ENCODE results near the gene ASB14.
"Not testable (repeated sequence)": the region's sequence is repeated elsewhere in the genome, so short reads cannot be mapped to it uniquely, and the experiment has no call there.

ASB14 gene

DNA sequence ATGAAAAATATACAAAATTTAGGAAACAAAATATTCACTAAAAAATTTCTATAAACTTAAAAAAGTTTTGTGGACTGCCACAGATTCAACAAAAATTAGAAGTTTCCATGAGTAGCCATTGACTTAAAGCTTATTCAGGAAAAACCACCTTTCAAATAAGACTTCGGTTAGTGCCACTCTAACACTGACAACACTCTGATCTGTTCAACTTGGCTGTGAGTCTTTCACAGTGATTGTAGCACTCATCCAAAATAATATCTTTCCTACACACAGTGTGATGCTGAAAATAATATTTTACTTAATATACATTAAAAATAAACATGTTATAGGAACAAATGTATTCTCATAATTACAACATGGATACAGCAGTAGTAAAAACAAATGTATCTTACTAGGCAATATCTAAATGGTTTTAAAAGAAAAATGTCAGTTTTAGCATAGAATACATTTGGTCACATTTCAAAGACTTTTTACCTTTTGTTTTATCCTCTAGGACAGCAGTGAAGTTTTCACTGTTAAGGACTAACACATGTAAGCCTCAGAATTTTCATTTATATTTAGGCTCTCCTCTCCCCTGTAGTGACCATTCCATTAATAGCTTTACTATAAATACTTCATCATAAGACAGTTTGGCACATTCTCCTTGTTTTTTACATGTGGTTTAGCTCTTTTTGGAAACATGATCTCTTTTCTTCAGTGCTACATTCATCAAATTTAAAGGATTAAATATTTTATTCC lies at the start of gene ASB14:
ASB14 (minus strand) TSS at position 527 of the 738 bp plus-strand sequence. CDS start 652 bp downstream, outside the sequence.
- no peak for DNase-seq

DNA sequence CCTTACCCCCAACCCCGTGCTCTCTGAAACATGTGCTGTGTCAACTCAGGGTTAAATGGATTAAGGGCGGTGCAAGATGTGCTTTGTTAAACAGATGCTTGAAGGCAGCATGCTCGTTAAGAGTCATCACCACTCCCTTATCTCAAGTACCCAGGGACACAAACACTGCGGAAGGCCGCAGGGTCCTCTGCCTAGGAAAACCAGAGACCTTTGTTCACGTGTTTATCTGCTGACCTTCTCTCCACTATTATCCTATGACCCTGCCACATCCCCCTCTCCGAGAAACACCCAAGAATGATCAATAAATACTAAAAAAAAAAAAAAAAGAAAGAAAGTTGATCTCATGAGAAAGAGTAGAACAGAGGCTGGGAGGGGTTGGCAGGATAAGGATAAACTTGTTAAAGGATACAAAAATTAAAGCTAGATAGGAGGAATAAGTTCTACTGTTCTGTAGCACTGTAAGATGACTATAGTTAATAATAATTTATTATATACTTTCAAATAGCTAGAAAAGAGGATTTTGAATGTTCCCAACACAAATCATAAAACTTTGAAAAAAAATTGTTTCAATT lies 46.7 kb upstream of the ASB14 start:
- DNase-seq, result not testable (repeated sequence)

DNA sequence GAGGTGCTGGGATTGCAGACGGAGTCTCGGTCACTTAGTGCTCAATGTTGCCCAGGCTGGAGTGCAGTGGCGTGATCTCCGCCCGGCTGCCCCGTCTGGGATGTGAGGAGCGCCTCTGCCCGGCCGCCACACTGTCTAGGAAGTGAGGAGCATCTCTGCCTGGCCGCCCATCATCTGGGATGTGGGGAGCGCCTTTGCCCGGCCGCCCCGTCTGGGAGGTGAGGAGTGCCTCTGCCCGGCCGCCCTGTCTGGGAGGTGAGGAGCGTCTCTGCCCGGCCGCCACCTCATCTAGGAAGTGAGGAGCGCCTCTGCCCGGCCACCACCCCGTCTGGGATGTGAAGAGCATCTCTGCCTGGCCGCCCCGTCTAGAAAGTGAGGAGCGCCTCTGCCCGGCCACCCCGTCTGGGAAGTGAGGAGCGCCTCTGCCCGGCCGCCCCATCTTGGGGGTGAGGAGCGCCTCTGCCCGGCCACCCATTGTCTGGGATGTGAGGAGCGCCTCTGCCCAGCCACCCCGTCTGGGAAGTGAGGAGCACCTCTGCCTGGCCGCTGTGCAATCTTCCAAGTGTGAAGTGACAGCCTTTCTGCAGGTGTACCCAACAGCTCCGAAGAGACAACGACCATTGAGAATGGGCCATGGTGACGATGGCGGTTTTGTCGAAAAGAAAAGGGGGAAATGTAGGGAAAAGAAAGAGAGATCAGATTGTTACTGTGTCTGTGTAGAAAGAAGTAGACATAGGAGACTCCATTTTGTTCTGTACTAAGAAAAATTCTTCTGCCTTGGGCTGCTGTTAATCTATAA lies 46.0 kb upstream of the ASB14 start:
- not testable (repeated sequence) for DNase-seq

DNA sequence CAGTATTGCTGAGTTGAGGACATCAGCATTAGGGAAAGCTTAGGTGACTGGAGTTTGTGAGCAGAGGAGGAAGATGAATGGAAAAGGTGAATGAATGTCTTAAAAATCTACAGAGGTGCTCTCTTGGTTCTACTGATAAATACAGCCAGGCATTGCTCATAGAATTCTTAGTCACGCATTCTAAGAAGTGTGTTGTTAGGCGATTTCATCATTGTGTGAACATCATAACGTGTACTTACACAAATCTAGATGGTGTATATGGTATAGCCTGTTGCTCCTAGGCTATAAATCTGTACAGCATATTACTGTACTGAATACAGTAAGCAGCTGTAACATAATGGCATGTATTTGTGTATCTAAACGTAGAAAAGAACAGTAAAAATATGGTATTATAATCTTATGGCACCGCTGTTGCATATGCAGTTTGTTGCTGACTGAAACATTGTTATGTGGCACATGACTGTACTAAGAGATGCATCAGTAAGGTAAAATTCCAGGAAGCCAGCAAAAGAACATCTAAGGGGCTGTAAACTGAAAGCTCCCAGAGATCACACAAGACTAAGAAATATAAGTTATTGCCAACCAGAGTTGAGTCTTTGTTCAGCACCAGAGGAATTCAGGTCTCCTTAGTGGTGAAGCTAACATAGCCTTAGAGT lies 42.9 kb upstream of the ASB14 start:
- DNase-seq, result no peak

DNA sequence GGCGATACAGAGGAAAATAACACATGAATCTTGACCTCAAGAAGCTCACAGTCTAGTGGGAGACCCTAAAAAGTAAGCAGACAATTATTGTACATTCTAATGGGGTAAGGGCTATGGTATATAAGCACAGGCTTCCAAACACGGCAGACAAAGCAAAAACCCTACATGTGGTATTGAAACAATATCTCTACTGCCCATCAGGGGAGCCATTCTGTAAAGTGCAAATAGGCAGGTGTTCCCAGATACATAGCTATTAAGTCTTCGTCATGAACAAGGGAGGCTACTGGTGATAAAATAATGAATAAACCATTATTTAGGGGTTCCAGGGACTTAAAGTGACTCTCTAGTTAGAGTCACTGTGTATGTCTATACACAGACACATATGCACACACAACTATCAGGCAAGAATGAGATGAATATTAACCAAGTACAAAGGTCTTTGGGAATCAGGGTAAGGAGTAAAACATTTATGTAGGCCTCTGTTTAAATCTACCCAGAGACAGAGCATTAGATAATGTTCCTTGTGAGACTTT lies 38.7 kb upstream of the ASB14 start:
- no peak for DNase-seq

DNA sequence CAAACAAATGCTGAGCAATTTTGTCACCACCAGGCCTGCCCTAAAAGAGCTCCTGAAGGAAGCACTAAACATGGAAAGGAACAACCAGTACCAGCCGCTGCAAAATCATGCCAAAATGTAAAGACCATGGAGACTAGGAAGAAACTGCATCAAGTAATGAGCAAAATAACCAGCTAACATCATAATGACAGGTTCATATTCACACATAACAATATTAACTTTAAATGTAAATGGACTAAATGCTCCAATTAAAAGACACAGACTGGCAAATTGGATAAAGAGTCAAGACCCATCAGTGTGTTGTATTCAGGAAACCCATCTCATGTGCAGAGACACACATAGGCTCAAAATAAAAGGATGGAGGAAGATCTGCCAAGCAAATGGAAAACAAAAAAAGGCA lies 34.0 kb upstream of the ASB14 start:
- DNase-seq, result not testable (repeated sequence)

DNA sequence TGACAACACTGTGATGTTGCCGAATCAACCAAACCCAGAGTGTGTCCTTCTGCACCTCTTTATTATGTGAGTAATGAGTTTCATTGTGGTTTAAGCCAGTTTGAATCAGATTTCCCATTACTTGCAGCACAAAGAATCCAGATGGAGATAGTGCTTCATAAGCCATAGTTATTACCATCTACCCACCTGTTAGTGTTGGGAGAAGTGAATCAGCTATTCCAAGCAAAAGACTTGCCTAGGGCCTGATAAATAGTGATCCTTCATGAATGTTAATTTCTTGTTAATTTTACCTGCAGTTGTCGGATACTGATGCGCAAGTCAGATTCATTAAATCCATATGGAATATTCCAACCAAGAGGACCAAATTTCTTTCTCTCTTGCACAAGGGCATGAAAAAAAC lies 21.7 kb upstream of the ASB14 start:
- DNase-seq, result no peak

DNA sequence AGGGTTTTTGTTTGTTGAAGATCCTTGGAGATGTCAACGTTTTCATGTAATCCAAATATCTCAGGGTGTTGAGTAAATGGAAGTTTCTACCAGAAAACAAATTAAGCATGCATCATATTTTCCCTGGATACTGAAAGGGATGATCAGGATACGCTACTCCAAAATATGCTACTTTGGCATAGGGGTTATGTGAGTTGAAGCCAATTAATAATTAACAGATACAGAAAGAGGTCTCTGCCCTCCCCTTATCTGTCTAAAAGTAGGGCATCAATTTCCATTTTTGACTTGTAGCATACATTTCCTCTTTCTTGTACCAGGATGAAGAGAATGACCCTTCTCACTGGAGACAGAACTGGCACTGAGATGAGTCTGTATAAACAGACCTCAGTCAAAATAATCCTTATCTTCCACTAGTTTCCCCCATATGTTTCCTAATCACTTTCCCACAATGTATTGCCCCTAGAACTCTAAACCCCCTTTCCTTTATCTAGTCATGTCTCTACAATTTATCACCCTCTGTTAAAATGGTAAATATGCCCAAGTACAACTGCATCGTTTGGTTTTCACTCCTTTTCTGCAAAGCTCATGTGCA lies 17.4 kb upstream of the ASB14 start:
- no peak for DNase-seq

DNA sequence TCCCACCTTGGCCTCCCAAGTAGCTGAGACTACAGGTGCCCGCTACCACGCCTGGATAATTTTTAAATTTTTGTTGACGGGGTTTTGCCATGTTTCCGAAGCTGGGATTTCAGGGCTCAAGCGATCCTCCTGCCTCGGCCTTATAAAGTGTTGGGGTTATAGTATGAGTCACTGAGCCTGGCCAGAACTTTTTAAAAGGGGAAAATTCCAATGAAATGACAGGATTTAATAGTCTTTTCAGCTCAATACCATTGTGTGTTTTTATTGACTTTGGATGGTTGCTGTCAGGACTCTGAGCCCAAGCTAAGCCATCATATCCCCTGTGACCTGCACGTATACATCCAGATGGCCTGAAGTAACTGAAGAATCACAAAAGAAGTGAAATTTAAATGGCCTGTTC lies 11.0 kb upstream of the ASB14 start:
- not testable (repeated sequence) for DNase-seq

DNA sequence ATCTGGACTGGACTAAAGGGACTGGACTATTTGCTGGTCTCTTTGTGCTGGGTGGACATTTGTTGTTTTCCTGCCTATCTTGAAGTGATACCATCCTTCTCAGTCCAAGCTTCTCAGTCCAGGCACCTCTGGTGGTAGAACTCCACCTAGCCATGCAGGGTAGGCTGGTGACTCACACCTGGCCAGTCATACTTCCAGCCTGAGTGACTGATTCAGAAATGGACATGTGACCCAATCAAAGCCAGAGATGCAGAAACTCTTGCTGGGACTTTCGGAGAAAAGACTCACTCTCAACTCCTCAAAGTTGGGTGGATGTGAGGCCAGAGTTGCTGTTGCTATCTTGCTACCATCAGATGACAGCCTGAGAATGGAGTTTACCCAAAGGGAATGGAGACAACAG lies 5.6 kb upstream of the ASB14 start:
- DNase-seq, result no peak

DNA sequence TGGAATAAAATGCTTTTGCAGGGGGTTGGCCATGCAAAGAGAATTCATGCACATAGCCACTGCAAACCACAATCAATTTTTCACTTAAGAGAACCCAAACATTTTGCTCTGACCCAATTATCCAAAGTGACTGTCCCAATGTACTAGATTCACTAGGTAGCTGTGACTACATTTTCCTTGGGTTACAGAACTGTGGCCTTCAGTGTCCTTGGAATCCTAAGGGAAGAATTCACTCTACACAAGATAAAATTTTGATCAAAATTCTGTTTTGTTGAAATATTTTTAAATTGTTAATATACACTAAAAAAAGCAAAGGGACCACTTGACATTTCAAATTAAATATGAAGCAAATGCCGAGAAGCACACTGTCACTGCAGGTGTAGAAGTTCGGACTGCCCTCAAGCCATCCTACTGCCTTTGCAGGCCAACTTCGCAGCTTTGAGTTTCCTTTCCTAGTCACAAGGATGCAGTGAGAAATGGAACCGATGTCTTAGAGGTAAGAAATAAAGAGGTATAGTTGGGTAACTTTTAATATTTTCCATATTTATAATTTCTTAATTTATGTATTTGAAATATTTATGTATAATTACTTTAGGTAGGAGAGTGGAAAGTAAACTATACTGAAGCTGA lies 527 bp upstream of the ASB14 start:
- DNase-seq, result no peak

DNA sequence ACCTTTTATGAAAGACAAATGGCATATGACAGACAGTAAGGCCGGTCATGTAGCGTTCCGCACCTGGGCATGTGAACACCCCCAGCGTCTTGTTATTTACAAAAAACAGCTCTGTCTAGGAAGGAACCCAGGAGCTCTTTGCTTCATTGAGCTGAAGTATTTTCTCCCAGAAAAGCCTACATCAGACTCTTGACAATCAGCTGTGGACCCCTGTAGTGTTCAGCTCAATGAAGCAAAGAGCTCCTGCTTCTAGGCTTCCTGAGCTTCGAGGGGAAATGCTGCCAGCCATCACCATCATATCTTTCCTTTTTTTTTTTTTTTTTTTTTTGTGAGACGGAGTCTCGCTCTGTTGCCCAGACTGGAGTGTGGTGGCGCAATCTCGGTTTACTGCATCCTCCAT lies 4.1 kb downstream of the ASB14 start:
- no peak for DNase-seq

DNA sequence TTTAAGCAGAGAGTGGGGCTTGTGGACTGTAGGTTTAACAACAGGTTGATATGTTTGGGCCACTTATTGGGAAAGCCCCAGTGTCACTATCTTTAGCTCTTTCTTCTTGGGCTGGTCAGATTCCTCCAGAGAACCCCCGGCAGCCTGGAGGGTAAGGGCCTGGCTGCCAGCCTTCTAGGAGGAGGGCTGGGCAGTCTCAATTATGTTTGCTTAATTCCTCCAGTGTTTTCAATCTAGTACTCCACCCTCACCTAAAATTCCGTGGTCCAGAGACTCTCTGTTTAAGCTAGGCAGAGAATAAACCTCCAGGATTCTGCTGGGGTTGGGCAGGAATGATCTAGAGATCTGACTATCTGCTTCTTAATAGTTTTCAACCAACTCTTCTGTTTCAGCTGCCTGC lies 5.3 kb downstream of the ASB14 start:
- DNase-seq, result no peak

DNA sequence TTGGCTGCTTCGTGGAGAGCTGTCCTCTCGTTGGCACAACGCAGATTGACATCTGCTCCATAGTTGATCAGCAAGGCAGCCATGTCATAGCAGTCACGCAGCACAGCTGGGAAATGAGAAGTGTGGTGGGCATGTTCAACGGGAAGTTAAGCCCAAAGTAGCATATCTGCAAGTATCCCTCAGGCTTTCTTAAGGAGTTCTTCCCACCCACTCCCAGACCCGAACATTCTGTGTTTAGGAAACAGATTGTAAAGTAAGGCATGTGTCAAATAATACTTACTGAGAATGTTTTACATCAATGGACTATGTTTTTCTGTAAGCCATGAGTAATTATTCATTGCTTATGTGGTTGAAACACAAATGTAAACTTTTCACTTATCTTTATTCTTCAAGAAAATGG lies 9.2 kb downstream of the ASB14 start:
- no peak for DNase-seq

DNA sequence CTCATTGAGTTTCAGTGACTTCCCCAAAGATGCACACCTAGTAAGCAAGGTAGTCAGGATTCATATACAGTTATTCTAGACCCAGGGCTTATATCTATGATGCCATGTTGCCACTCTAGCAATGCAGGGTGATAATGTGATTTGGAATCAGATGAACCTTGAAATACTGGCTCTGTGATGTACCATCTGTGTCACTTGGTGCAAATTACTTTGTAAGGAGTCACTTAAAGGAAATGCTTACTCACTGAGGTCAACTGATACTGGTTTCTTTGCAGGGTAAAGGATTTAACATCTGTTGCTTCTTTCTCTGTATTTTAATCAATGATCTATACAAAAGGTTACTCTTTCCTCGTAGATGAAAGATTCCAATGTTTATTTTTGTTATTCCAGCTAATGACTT lies 10.8 kb downstream of the ASB14 start:
- DNase-seq, result no peak

DNA sequence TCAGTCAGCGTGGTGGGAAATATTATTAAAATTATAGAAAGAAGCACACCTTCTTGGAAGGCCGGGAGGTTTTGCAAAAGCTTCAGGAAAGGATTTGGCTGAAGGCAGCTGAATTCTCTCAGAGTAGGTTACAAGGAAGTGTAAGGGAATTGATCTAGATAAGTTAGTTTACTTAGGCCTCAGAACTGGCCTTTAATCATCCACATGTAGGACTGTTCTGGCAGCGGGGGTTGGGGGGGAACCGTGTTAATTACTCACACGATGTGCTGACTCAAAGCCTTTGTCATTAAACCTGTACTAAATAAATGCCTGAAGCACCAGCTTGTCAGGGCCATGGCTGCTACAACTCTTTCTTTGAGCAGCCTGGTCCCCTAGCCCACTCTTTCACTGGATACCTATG lies 12.8 kb downstream of the ASB14 start:
- DNase-seq, result no peak

DNA sequence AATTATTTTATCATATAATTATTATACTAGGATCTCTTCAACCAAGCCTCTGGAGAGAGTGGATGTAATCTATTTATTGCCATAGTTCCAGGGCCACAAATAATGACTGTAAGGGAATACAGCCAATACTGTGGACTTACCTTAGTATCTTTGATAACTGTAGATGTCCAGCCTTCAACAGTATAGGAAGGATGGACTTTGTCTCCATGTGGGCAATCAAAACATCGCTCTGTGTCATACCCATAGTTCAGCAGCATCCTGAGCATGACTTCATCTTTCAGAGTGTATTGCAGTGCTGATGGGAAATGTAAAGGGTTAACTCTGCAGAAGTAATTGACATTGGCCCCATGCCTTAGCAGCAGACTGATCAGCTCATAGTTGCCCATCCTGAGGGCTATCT lies 14.2 kb downstream of the ASB14 start:
- DNase-seq, result no peak

DNA sequence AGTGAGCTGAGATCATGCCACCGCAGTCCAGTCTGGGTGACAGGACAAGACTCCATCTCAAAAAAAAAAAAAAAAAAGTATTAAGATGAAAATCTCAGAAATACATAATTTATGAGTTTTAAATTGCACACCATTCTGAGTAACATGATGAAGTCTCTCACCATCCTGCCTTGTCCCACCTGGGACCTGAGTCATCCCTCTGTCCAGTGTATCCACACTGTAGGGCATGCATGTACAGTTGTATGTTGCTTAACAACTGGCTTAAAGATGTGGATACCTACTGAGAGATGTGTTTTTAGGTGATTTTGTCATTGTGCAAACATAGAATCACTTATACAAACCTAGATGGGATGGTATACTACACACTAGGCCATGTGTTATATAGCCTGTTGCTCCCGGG lies 17.1 kb downstream of the ASB14 start:
- DNase-seq, result no peak

DNA sequence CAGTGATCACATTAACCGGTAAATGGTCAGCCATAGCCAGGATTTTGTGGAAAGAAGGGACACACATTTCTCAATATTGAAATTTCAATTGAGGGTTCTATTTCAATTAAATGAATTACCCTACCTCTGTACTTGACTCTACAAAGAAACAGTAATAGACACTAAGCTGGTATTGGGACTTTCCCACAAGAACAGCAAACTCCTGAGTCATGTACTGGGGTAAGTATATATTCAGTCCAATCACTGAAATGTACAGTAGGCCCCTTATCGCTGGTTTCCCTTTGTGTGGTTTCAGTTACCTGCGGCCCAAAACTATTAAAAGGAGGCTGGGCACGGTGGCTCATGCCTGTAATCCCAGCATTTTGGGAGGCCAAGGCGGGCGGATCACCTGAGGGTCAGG lies 17.6 kb downstream of the ASB14 start:
- no peak for DNase-seq

DNA sequence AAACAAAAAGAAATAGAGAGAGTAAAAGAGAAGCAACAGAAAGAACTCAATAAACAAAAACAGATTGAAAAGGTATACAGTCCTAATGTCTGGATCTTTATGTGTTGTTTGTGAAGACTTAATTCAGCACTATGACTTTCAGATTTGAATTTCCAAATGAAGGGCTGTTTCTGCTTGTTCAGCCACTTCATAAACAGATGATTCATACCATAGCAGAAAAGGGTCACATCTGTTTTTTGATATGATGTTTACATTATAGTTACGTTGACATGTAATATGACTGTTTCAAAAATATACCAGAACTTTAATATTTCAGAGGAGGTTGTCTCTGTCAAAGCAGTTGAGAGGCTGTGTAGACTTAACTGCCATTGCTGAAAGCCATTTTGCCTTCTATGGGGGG lies 24.1 kb downstream of the ASB14 start:
- DNase-seq, result no peak

DNA sequence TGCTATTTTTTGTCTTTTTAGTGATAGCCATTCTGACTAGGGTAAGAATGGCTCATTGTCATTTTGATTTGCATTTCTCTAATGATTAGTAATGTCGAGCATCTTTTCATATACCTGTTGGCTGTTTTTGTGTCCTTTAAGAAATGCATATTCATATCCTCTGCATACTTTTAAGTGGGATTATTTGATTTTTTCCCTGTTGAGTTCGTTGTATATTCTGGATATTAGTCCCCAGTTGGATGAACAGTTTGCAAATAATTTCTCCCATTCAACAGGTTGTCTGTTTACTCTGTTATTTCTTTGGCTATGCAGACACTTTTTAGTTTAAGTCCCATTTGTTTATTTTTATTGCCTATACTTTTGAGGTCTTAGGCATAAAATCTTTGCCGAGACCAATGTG lies 30.6 kb downstream of the ASB14 start:
- DNase-seq, result no peak

DNA sequence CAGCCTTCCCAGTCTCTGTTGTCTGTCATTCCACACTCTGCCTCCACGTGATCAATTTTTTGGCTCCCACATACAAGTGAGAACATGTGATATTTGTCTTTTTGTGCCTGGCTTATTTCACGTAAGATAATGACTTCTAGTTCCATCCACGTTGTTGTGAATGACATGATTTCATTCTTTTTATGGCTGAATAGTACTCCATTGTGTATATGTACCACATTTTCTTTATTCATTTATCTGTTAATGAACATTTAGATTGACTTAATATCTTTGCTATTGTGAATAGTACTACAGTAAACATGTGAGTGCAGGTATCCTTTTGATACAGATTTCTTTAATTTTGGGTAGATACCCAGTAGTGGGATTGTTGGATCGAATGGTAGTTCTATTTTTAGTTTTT lies 31.4 kb downstream of the ASB14 start:
- no peak for DNase-seq
